HG02759 (cell line): ENCODE data around the gene TRIP11.

ENCODE experiments used
- ATAC-seq: cut with Tn5 transposase; IDR thresholded peaks from one replicate; pipeline ENCODE4 v1.9.1; 2021; ENCODE audit warnings: mild to moderate bottlenecking, moderate library complexity; ENCODE audit not compliant: unreplicated experiment

The TRIP11 gene

GRCh38 chr14:91926131-91926890 lies 113.5 kb downstream of the TRIP11 start:
- no peak for ATAC-seq

GRCh38 chr14:91925727-91926121 lies 114.1 kb downstream of the TRIP11 start:
- no peak for ATAC-seq

- ATAC-seq, result no peak
These were observed 114.7 kb downstream of the TRIP11 start for GRCh38 chr14:91925001-91925726.

- ATAC-seq, result no peak
These were observed 119.3 kb downstream of the TRIP11 start for GRCh38 chr14:91920526-91920925.

- no peak for ATAC-seq
These were observed 120.0 kb downstream of the TRIP11 start for GRCh38 chr14:91919814-91920213.

GRCh38 chr14:91918186-91918883 lies 121.5 kb downstream of the TRIP11 start:
- ATAC-seq, result no peak
